Measurements from ENCODE around the gene FICD.

- TF ChIP-seq EP300 (IDR thresholded peaks at IDR 0.05; ENCODE audit: low read depth) = no peak
- TF ChIP-seq, protein P1, sequence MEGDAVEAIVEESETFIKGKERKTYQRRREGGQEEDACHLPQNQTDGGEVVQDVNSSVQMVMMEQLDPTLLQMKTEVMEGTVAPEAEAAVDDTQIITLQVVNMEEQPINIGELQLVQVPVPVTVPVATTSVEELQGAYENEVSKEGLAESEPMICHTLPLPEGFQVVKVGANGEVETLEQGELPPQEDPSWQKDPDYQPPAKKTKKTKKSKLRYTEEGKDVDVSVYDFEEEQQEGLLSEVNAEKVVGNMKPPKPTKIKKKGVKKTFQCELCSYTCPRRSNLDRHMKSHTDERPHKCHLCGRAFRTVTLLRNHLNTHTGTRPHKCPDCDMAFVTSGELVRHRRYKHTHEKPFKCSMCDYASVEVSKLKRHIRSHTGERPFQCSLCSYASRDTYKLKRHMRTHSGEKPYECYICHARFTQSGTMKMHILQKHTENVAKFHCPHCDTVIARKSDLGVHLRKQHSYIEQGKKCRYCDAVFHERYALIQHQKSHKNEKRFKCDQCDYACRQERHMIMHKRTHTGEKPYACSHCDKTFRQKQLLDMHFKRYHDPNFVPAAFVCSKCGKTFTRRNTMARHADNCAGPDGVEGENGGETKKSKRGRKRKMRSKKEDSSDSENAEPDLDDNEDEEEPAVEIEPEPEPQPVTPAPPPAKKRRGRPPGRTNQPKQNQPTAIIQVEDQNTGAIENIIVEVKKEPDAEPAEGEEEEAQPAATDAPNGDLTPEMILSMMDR (IDR thresholded peaks at IDR 0.05) = no peak
Observed at GRCh38 chr12:108482717-108483212, 32.3 kb upstream of the FICD start.
